HEK293T (cell line): Measurements from ENCODE around the gene GDPGP1.

Experiments used
- FOXK2 ChIP-seq: fragments of 450-650 bp; IDR thresholded peaks from 2 replicates; pipeline ENCODE4 v1.6.1; 2016; ENCODE audit warnings: mild to moderate bottlenecking
- HDGF ChIP-seq: fragments of 450-650 bp; IDR thresholded peaks from 2 replicates; pipeline ENCODE4 v1.6.1; 2017; ENCODE audit warnings: antibody characterized with exemption, borderline replicate concordance
- NFRKB ChIP-seq: fragments of 450-650 bp; IDR thresholded peaks from 2 replicates; pipeline ENCODE4 v1.6.1; 2016; ENCODE audit warnings: mild to moderate bottlenecking, moderate library complexity
- SP1 ChIP-seq: fragments of 450-650 bp; IDR thresholded peaks from 2 replicates; pipeline ENCODE4 v1.6.1; 2017
- TARDBP ChIP-seq: fragments of 450-650 bp; IDR thresholded peaks from 2 replicates; pipeline ENCODE4 v1.6.1; 2016

GRCh38 chr15:90201944-90202375, 32.0 kb upstream of the GDPGP1 start:
- TF ChIP-seq HDGF (no peak), NFRKB (no peak), FOXK2 (no peak), TARDBP (no peak), SP1 (no peak)
